ENCODE measurements around the gene CYTH1.

Gene CYTH1, protein sequence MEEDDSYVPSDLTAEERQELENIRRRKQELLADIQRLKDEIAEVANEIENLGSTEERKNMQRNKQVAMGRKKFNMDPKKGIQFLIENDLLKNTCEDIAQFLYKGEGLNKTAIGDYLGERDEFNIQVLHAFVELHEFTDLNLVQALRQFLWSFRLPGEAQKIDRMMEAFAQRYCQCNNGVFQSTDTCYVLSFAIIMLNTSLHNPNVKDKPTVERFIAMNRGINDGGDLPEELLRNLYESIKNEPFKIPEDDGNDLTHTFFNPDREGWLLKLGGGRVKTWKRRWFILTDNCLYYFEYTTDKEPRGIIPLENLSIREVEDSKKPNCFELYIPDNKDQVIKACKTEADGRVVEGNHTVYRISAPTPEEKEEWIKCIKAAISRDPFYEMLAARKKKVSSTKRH

DNA sequence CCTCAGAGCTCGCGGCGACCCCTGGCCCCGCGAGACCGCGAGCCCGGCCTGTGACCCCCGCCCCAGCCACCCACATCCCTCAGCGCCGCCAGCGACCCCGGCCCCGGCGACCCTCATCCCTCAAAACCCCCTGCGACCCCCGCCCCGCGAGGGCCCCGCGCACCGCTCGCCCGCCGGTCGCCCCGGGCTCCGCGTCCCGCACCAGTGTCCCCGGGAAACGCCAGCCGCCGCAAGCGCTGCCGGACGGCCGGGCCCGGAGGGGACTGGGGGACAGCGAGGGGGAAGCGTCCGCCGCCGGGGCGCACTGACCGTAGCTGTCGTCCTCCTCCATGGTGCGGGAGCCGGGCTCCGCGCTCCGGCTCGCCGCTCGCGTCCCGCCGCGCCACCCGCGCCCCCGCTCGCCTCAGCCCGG, at the start of gene CYTH1:
Gene CYTH1 (minus strand): TSS at position 381 of the 412 bp plus-strand sequence. CDS start 50 bp downstream, at position 331.
- Histone ChIP-seq H3K27me3 (ENCODE audit: low read depth, low read length) (no peaks in the 10 kb centered on the region), H3K4me3 (ENCODE audit: low read depth in 1 of 2, low read length in 2 of 2) (peak within 1 kb of the TSS; percentile 86 to 88), H3K36me3 (ENCODE audit: control insufficient read depth in 1 of 2, insufficient read depth in 2 of 2, low read length in 2 of 2) (no peaks in the 10 kb centered on the region), H3K9me3 (ENCODE audit: control insufficient read depth in 1 of 2, low read length in 2 of 2) (no peaks in the 10 kb centered on the region), H3K4me1 (ENCODE audit: control insufficient read depth in 1 of 2, insufficient read depth in 2 of 2, low read length in 2 of 2) (peaks cover 4 to 9% of the 10 kb centered on the region in 2 donors), H3K27ac (ENCODE audit: low read length) (peak within 1 kb of the TSS; percentile 90)

DNA sequence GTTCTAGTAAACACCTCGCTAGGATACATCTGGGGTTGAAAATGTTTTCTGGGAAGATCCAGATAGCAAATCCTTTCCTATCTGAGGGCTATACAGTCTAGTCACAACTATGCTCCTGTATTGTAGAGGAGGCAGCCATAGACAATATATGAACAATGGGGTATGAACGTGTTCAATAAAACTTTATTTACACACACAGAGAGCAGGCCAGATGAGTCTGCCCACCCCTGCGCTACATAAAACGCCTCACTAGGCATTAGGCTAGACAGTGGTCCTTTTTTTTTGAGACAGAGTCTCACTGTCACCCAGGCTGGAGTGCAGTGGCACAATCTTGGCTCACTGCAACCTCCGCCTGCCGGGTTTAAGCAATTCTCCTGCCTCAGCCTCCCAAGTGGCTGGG, 47.4 kb upstream of the CYTH1 start:
- Histone ChIP-seq H3K4me3 (ENCODE audit: low read depth in 1 of 2, low read length in 2 of 2) (no peak overlapping the region), H3K27me3 (ENCODE audit: low read depth, low read length) (no peaks in the 10 kb centered on the region), H3K4me1 (ENCODE audit: control insufficient read depth in 1 of 2, insufficient read depth in 2 of 2, low read length in 2 of 2) (no peaks in the 10 kb centered on the region), H3K36me3 (ENCODE audit: control insufficient read depth in 1 of 2, insufficient read depth in 2 of 2, low read length in 2 of 2) (peaks cover 71 to 89% of the 10 kb centered on the region in 2 donors), H3K9me3 (ENCODE audit: control insufficient read depth in 1 of 2, low read length in 2 of 2) (no peaks in the 10 kb centered on the region), H3K27ac (ENCODE audit: low read length) (no peak overlapping the region)

DNA sequence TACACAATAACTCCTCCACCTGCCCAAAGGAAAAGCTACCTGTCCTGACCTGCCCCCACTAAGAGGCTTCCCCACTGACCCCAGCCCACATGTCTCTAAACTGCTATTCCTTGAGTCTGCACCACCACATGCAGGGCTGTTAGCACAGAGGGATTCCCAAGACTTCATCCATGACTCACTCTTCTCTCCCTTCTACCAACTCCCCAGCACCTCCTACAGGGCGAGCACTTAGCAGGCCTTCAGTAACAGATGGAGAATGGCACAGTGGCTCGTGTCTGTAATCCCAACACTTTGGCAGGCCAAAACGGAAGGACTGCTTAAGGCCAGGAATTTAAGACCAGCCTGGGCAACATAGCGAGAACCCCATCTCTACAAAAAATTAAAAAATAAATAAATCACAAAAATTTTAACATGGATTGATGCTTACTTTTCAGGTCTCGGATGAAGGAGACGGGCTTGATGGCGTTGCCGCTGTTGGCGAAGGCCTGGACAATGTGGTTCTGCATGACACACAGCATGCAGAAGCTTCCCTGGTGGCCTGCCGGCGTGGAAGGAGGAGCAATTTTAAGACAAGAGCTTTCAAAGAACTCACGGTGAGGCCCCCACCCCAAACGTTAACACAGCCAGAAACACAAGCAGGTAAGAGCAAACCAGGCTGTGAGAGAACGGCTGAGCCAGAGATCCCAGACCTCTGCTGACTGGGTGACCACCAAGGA, 46.6 kb upstream of the CYTH1 start:
- Histone ChIP-seq H3K9me3 (ENCODE audit: control insufficient read depth in 1 of 2, low read length in 2 of 2) (no peaks in the 10 kb centered on the region), H3K27me3 (ENCODE audit: low read depth, low read length) (no peaks in the 10 kb centered on the region), H3K4me1 (ENCODE audit: control insufficient read depth in 1 of 2, insufficient read depth in 2 of 2, low read length in 2 of 2) (no peaks in the 10 kb centered on the region), H3K4me3 (ENCODE audit: low read depth in 1 of 2, low read length in 2 of 2) (no peak overlapping the region), H3K27ac (ENCODE audit: low read length) (no peak overlapping the region), H3K36me3 (ENCODE audit: control insufficient read depth in 1 of 2, insufficient read depth in 2 of 2, low read length in 2 of 2) (peaks cover 72 to 89% of the 10 kb centered on the region in 2 donors)

DNA sequence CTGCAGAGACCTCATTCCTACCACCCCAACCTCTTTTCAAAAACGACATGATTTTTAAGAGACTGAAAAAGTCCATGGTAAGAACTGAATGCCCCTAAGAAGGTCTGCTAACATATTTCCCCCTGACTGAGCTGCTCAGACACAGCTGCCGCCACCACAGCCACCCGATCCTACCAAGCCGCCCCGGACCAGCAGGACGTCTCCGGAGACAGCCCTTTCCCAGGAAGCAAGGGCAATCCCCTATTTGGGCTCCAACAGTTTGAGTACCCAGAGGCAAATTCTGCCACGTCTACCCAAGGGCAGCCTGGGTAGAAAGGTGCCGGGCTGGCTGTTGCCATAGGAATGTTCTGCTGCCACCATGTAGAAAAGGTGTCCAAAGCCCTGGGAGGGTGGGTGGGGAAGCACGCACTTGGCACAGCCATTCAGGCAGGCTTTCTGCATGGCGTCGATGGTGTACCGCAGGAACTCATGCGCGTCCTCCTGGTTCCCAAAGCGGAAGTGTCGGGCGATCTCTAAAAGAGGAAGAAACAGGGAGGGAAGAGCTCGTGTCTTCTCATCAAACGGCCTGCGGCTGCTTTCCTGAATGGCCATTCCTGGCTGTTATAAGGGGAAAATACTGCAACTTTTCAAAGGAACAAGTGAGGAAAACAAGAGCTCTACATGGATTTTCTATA, 44.9 kb upstream of the CYTH1 start:
- H3K36me3 ChIP-seq (ENCODE audit: control insufficient read depth in 1 of 2, insufficient read depth in 2 of 2, low read length in 2 of 2), result peaks cover 71 to 87% of the 10 kb centered on the region in 2 donors
- no peaks in the 10 kb centered on the region for H3K27me3 ChIP-seq (ENCODE audit: low read depth, low read length)
- no peak overlapping the region for H3K27ac ChIP-seq (ENCODE audit: low read length)
- H3K4me3 ChIP-seq (ENCODE audit: low read depth in 1 of 2, low read length in 2 of 2), result no peak overlapping the region
- no peaks in the 10 kb centered on the region for H3K4me1 ChIP-seq (ENCODE audit: control insufficient read depth in 1 of 2, insufficient read depth in 2 of 2, low read length in 2 of 2)
- no peaks in the 10 kb centered on the region for H3K9me3 ChIP-seq (ENCODE audit: control insufficient read depth in 1 of 2, low read length in 2 of 2)

DNA sequence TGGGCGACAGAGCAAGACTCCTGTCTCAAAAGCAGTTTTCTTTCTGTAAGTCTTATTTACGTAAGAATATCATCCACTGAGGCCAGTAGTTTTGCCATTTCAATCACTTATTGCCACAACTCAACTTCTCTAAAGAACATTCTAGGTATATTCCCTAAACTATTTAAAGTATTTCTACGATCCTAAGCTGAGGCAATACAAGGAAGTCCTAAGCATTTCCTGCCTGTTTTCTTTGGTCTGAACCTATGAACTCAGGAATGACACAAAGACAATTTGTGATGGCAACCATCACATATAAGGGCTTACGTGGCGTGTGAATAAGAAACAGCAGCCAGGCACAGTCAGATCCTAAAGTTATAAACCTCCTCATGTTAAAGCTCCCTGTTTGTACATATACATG, 44.3 kb upstream of the CYTH1 start:
- no peaks in the 10 kb centered on the region for H3K4me1 ChIP-seq (ENCODE audit: control insufficient read depth in 1 of 2, insufficient read depth in 2 of 2, low read length in 2 of 2)
- H3K9me3 ChIP-seq (ENCODE audit: control insufficient read depth in 1 of 2, low read length in 2 of 2), result no peaks in the 10 kb centered on the region
- H3K36me3 ChIP-seq (ENCODE audit: control insufficient read depth in 1 of 2, insufficient read depth in 2 of 2, low read length in 2 of 2), result peaks cover 69 to 87% of the 10 kb centered on the region in 2 donors
- H3K4me3 ChIP-seq (ENCODE audit: low read depth in 1 of 2, low read length in 2 of 2), result no peak overlapping the region
- H3K27me3 ChIP-seq (ENCODE audit: low read depth, low read length), result no peaks in the 10 kb centered on the region
- H3K27ac ChIP-seq (ENCODE audit: low read length), result no peak overlapping the region

DNA sequence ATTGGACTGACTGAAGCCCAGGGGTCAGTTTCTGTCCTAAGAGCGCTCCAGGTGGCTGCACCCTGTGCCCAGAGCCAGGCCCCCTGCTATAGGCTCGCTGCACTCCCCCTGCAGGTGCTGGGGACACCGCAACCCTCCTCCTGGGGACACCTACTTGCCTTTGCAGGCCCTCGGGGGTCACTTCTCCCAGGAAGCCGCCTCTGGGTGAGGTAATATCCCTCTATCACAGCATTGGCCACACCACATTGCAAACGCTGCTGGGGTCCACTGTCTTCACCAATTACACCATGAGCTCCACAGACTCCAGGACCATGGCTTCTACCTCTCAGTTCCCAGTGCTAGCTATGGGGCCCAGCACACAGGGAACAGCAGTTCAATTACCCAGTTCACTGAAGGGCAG, 43.6 kb upstream of the CYTH1 start:
- Histone ChIP-seq H3K9me3 (ENCODE audit: control insufficient read depth in 1 of 2, low read length in 2 of 2) (no peaks in the 10 kb centered on the region), H3K27me3 (ENCODE audit: low read depth, low read length) (no peaks in the 10 kb centered on the region), H3K27ac (ENCODE audit: low read length) (no peak overlapping the region)

DNA sequence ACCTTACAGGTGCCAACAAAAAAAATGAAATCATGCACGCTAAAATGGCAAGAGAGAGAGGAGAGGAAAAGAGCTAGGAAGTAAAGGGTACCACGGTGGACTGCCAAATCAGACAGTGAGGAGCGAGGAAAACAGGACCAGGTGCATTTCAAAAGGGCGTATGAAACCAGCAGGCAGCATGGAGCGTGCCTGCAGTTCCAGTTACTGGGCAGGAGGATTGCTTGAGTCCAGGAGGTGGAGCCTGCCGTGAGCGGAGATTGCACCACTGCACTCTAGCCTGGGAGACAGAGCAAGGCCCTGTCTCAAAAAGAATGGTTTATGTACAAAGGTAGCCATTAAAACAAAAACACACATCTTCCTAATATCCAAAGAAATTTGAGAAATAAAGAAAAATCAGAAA, 42.2 kb upstream of the CYTH1 start:
- no peak overlapping the region for H3K27ac ChIP-seq (ENCODE audit: low read length)
- no peaks in the 10 kb centered on the region for H3K27me3 ChIP-seq (ENCODE audit: low read depth, low read length)
- no peaks in the 10 kb centered on the region for H3K9me3 ChIP-seq (ENCODE audit: control insufficient read depth in 1 of 2, low read length in 2 of 2)
- H3K4me1 ChIP-seq (ENCODE audit: control insufficient read depth in 1 of 2, insufficient read depth in 2 of 2, low read length in 2 of 2), result no peaks in the 10 kb centered on the region
- no peak overlapping the region for H3K4me3 ChIP-seq (ENCODE audit: low read depth in 1 of 2, low read length in 2 of 2)
- H3K36me3 ChIP-seq (ENCODE audit: control insufficient read depth in 1 of 2, insufficient read depth in 2 of 2, low read length in 2 of 2), result peaks cover 74 to 87% of the 10 kb centered on the region in 2 donors

More for the DNA sequence above, 43.6 kb upstream of the CYTH1 start:
- no peak overlapping the region for H3K4me3 ChIP-seq (ENCODE audit: low read depth in 1 of 2, low read length in 2 of 2)
- no peaks in the 10 kb centered on the region for H3K4me1 ChIP-seq (ENCODE audit: control insufficient read depth in 1 of 2, insufficient read depth in 2 of 2, low read length in 2 of 2)
- H3K36me3 ChIP-seq (ENCODE audit: control insufficient read depth in 1 of 2, insufficient read depth in 2 of 2, low read length in 2 of 2), result peaks cover 73 to 87% of the 10 kb centered on the region in 2 donors

DNA sequence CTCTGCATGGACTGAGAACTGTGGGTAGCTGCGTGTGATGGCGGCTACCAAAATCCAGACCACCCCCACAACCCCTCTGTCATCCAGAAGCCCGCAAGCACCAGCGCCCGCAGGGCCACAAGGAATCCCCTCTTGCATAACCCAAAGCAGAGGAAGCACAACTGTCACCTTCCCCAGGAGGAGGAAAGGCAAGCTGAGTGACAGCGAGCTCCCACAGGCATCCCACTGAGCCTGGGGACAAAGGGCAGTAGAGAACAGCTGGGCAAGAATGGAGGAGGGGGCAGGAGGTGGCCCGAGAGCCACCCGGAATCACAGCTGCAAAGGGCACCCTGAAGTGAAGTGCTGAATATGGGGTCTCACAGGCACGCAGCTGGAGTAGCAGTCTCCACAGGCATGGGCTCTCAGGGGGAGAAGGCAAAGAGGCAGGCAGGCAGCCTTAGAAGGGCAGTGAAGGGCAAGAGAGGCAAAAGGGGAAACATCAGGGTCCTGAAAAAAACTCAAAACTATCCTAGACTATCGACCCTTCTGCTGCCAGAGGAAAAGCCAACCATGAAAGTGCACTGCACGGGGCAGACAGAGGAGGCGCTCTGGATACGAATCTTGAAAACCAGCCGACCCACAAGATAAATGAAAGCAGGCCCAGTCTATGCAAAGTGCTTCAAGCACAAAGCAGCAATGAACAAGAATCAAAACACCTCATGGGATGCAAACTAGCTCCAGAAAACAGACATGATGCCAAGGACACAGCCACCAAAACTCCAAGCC, 41.4 kb upstream of the CYTH1 start:
- Histone ChIP-seq H3K9me3 (ENCODE audit: control insufficient read depth in 1 of 2, low read length in 2 of 2) (no peaks in the 10 kb centered on the region), H3K4me1 (ENCODE audit: control insufficient read depth in 1 of 2, insufficient read depth in 2 of 2, low read length in 2 of 2) (no peaks in the 10 kb centered on the region), H3K36me3 (ENCODE audit: control insufficient read depth in 1 of 2, insufficient read depth in 2 of 2, low read length in 2 of 2) (peaks cover 75 to 87% of the 10 kb centered on the region in 2 donors), H3K27me3 (ENCODE audit: low read depth, low read length) (no peaks in the 10 kb centered on the region), H3K4me3 (ENCODE audit: low read depth in 1 of 2, low read length in 2 of 2) (no peak overlapping the region), H3K27ac (ENCODE audit: low read length) (no peak overlapping the region)

DNA sequence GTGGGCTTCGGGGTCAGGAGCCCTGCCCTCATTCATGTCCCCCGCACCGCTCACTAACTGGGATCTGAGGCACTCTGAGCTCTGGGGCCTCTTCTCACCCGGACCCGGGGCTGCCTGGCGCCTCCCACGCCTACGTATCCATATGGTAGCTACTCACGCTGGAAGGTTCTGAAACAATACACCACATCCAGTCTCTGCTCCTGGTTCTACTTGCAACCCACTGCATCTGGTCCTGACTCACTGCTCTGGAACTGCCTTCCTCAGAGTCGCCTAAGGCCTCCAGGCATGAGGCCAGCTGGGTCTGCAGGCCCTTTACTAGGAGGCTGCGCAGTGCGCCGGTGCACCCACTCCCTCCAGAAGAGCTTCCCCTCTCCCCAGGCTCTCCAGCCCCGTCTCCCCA, 40.5 kb upstream of the CYTH1 start:
- Histone ChIP-seq H3K4me1 (ENCODE audit: control insufficient read depth in 1 of 2, insufficient read depth in 2 of 2, low read length in 2 of 2) (no peaks in the 10 kb centered on the region), H3K9me3 (ENCODE audit: control insufficient read depth in 1 of 2, low read length in 2 of 2) (no peaks in the 10 kb centered on the region), H3K27me3 (ENCODE audit: low read depth, low read length) (no peaks in the 10 kb centered on the region), H3K4me3 (ENCODE audit: low read depth in 1 of 2, low read length in 2 of 2) (no peak overlapping the region), H3K36me3 (ENCODE audit: control insufficient read depth in 1 of 2, insufficient read depth in 2 of 2, low read length in 2 of 2) (peaks cover 76 to 88% of the 10 kb centered on the region in 2 donors), H3K27ac (ENCODE audit: low read length) (no peak overlapping the region)

DNA sequence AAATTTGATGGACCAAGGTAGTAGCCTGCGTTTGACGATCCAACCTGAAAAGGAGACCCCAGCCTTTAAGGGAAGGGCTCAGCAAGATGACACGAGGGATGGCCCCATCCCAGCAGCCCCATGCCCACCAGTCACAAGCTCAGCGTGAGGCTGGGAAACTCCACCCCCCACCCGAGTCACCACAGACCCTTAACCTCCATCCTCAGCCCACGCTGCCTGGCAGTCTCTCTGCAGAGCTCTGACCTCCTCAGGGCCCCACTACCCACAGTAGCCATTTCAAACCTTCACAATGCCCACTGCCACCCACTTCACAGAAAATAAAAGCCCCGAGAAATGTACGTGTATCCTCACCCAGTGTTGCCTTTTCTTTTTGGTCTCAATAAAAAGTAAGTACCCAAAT, 39.9 kb upstream of the CYTH1 start:
- Histone ChIP-seq H3K36me3 (ENCODE audit: control insufficient read depth in 1 of 2, insufficient read depth in 2 of 2, low read length in 2 of 2) (peaks cover 78 to 89% of the 10 kb centered on the region in 2 donors), H3K4me1 (ENCODE audit: control insufficient read depth in 1 of 2, insufficient read depth in 2 of 2, low read length in 2 of 2) (no peaks in the 10 kb centered on the region), H3K9me3 (ENCODE audit: control insufficient read depth in 1 of 2, low read length in 2 of 2) (no peaks in the 10 kb centered on the region), H3K27ac (ENCODE audit: low read length) (no peak overlapping the region), H3K27me3 (ENCODE audit: low read depth, low read length) (no peaks in the 10 kb centered on the region), H3K4me3 (ENCODE audit: low read depth in 1 of 2, low read length in 2 of 2) (no peak overlapping the region)

DNA sequence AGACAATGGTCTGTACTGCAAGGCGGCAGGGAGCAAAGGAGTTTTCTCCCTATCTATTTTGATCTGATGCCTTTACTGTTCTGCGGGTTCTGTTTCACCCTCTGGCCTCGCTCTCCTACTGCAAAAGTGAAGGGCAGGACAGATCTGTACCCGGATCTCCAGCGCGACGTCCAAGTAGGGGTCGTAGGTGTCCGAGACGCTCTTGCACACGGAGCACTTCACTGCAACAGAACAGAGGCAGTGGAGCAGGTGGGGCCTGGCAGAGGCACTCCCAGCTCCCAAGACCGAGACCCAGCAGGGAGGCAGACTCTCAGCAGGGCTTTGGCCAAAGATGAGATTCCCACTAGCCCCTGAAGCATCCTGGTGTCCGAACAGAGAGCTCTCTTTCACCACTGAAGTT, 38.8 kb upstream of the CYTH1 start:
- no peaks in the 10 kb centered on the region for H3K9me3 ChIP-seq (ENCODE audit: control insufficient read depth in 1 of 2, low read length in 2 of 2)
- peaks cover 72 to 89% of the 10 kb centered on the region in 2 donors for H3K36me3 ChIP-seq (ENCODE audit: control insufficient read depth in 1 of 2, insufficient read depth in 2 of 2, low read length in 2 of 2)
- H3K4me1 ChIP-seq (ENCODE audit: control insufficient read depth in 1 of 2, insufficient read depth in 2 of 2, low read length in 2 of 2), result no peaks in the 10 kb centered on the region
- no peaks in the 10 kb centered on the region for H3K27me3 ChIP-seq (ENCODE audit: low read depth, low read length)
- no peak overlapping the region for H3K27ac ChIP-seq (ENCODE audit: low read length)
- no peak overlapping the region for H3K4me3 ChIP-seq (ENCODE audit: low read depth in 1 of 2, low read length in 2 of 2)

Measured in muscle layer of duodenum (tissue), 2 donors.